Measurements from ENCODE around the gene MED14. TPM values are rescaled to one million over a fixed set of nuclear protein-coding genes. Genes with fewer than 3 reads are reported as not detected.

Gene MED14
- total and polyA plus RNA-seq, 2 donors (not counting 1 experiment from before 2014, with no cell fraction given), result 26.4 to 63.5 TPM

GRCh38 chrX:40660381-40660780 is 75.0 kb downstream of the MED14 start:
- Histone ChIP-seq H3K79me2 (ENCODE audit: control insufficient read depth, insufficient read depth, low read length) (peaks cover 2% of the 10 kb centered on the region), H2AFZ (ENCODE audit: insufficient read depth, low read depth, low read length, poor library complexity, severe bottlenecking) (no peak overlapping the region), H3K36me3 (replicated peaks in 1 of 2; ENCODE audit: control extremely low read depth in 1 of 2, control insufficient read depth in 1 of 2, extremely low read depth in 1 of 2, insufficient read depth in 2 of 2, low read length in 1 of 2) (peaks cover 8 to 44% of the 10 kb centered on the region in 2 experiments), H3K27ac (ENCODE audit: low read length in 2 of 2) (no peak overlapping the region), H3K27me3 (replicated peaks in 1 of 4; ENCODE audit: control extremely low read depth in 1 of 4, control insufficient read depth in 3 of 4, insufficient read depth in 4 of 4, low read length in 3 of 4) (no peaks in the 10 kb centered on the region), H3K4me2 (replicated peaks; ENCODE audit: low read depth, low read length, poor library complexity, severe bottlenecking) (no peak overlapping the region), H4K20me1 (ENCODE audit: control insufficient read depth, insufficient read depth, low read length, poor library complexity, severe bottlenecking) (no peaks in the 10 kb centered on the region), H3K4me1 (ENCODE audit: control insufficient read depth in 2 of 2, insufficient read depth in 2 of 2, low read length in 2 of 2) (no peaks in the 10 kb centered on the region), H3K9me3 (ENCODE audit: control extremely low read depth in 1 of 3, control insufficient read depth in 2 of 3, insufficient read depth in 1 of 3, low read length in 2 of 3) (no peaks in the 10 kb centered on the region), H3K4me3 (ENCODE audit: control extremely low read depth in 1 of 5, extremely low read depth in 1 of 5, insufficient read depth in 1 of 5, low read depth in 2 of 5, low read length in 4 of 5) (no peak overlapping the region), H3K9ac (ENCODE audit: low read length) (no peak overlapping the region)
- no peak for TF ChIP-seq CTCF (IDR thresholded peaks at IDR 0.05)
- no peak for TF ChIP-seq EZH2 (IDR thresholded peaks at IDR 0.05; ENCODE audit: borderline replicate concordance, insufficient read depth, low read depth, low read length, poor library complexity, severe bottlenecking)
- WGBS (ENCODE audit: insufficient coverage), result 100% methylated on average over 1 of the region's 5 CpGs
- Mint-ChIP-seq H3K27ac (no peak overlapping the region), H3K4me3 (no peak overlapping the region), H3K27me3 (no peaks in the 10 kb centered on the region), H3K4me1 (peaks cover 5% of the 10 kb centered on the region), H3K9me3 (ENCODE audit: insufficient read depth) (no peaks in the 10 kb centered on the region)
- no peak for DNase-seq
- POLR2A ChIA-PET, result no interaction called here
- intact Hi-C loops (cut with micrococcal nuclease), result no loop called here
- ATAC-seq (ENCODE audit: low read depth), result no peak
- CTCF ChIA-PET, result interaction anchor here (1.0 kb wide), 1 partner anchor 9 kb away, joined by 3 read pairs; no protein-coding TSS in a partner anchor

- Histone ChIP-seq H3K9me3 (ENCODE audit: control extremely low read depth in 1 of 3, control insufficient read depth in 2 of 3, insufficient read depth in 1 of 3, low read length in 2 of 3) (no peaks in the 10 kb centered on the region), H3K36me3 (replicated peaks in 1 of 2; ENCODE audit: control extremely low read depth in 1 of 2, control insufficient read depth in 1 of 2, extremely low read depth in 1 of 2, insufficient read depth in 2 of 2, low read length in 1 of 2) (peaks cover 10 to 22% of the 10 kb centered on the region in 2 experiments), H3K4me1 (ENCODE audit: control insufficient read depth in 2 of 2, insufficient read depth in 2 of 2, low read length in 2 of 2) (peaks cover 0 to 4% of the 10 kb centered on the region in 2 donors), H3K27ac (ENCODE audit: low read length in 2 of 2) (no peak overlapping the region), H3K4me2 (replicated peaks; ENCODE audit: low read depth, low read length, poor library complexity, severe bottlenecking) (no peak overlapping the region), H2AFZ (ENCODE audit: insufficient read depth, low read depth, low read length, poor library complexity, severe bottlenecking) (no peak overlapping the region), H3K79me2 (ENCODE audit: control insufficient read depth, insufficient read depth, low read length) (peaks cover 2% of the 10 kb centered on the region), H3K9ac (ENCODE audit: low read length) (no peak overlapping the region), H3K27me3 (replicated peaks in 1 of 4; ENCODE audit: control extremely low read depth in 1 of 4, control insufficient read depth in 3 of 4, insufficient read depth in 4 of 4, low read length in 3 of 4) (no peaks in the 10 kb centered on the region), H4K20me1 (ENCODE audit: control insufficient read depth, insufficient read depth, low read length, poor library complexity, severe bottlenecking) (no peaks in the 10 kb centered on the region), H3K4me3 (ENCODE audit: control extremely low read depth in 1 of 5, extremely low read depth in 1 of 5, insufficient read depth in 1 of 5, low read depth in 2 of 5, low read length in 4 of 5) (no peak overlapping the region)
- Mint-ChIP-seq H3K9me3 (ENCODE audit: insufficient read depth) (no peaks in the 10 kb centered on the region), H3K27ac (no peak overlapping the region), H3K4me3 (no peak overlapping the region), H3K27me3 (no peaks in the 10 kb centered on the region), H3K4me1 (peaks cover 3% of the 10 kb centered on the region)
- DNase-seq (no peak), ATAC-seq (ENCODE audit: low read depth) (no peak)
- ChIA-PET CTCF (interaction anchor here (0.5 to 5.3 kb wide), 8 partner anchors 10 to 143 kb away, joined by 3 to 64 read pairs (median 9); no protein-coding TSS in a partner anchor), POLR2A (no interaction called here)
- WGBS (ENCODE audit: insufficient coverage), result 60% methylated on average over 1 of the region's 2 CpGs
- TF ChIP-seq EZH2 (IDR thresholded peaks at IDR 0.05; ENCODE audit: borderline replicate concordance, insufficient read depth, low read depth, low read length, poor library complexity, severe bottlenecking), result no peak
- no peak for TF ChIP-seq CTCF (IDR thresholded peaks at IDR 0.05)
- intact Hi-C loops (cut with micrococcal nuclease), result no loop called here
Observed at GRCh38 chrX:40653535-40653934, 81.8 kb downstream of the MED14 start.

Data from B cell (primary cell).